ENCODE data around the gene ATP5F1C.

DNA sequence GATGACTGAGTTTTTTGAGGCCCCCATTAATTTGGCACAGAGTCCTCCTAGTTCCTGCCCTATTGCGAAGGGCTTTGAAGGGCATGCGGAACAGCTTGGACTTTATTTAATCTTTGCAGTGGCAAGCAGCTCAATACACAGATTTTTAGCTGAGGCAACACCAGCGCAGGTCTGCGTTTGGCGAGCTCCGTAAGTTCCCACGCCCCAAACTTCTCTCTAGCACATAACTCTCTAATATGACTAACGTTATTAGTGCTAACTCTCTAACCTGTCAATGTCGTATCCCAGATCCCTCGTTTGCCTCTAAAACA lies 30.0 kb downstream of the ATP5F1C start:
- no peak for TF ChIP-seq MAX (IDR thresholded peaks at IDR 0.05)
- TF ChIP-seq, protein P1, sequence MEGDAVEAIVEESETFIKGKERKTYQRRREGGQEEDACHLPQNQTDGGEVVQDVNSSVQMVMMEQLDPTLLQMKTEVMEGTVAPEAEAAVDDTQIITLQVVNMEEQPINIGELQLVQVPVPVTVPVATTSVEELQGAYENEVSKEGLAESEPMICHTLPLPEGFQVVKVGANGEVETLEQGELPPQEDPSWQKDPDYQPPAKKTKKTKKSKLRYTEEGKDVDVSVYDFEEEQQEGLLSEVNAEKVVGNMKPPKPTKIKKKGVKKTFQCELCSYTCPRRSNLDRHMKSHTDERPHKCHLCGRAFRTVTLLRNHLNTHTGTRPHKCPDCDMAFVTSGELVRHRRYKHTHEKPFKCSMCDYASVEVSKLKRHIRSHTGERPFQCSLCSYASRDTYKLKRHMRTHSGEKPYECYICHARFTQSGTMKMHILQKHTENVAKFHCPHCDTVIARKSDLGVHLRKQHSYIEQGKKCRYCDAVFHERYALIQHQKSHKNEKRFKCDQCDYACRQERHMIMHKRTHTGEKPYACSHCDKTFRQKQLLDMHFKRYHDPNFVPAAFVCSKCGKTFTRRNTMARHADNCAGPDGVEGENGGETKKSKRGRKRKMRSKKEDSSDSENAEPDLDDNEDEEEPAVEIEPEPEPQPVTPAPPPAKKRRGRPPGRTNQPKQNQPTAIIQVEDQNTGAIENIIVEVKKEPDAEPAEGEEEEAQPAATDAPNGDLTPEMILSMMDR (IDR thresholded peaks at IDR 0.05; ENCODE audit: low read depth, low read length, missing input control) = no peak
- no peak for TF ChIP-seq FOXA2 (IDR thresholded peaks at IDR 0.05)
- no peak for TF ChIP-seq RAD21 (IDR thresholded peaks at IDR 0.05)
- TF ChIP-seq, protein P2, sequence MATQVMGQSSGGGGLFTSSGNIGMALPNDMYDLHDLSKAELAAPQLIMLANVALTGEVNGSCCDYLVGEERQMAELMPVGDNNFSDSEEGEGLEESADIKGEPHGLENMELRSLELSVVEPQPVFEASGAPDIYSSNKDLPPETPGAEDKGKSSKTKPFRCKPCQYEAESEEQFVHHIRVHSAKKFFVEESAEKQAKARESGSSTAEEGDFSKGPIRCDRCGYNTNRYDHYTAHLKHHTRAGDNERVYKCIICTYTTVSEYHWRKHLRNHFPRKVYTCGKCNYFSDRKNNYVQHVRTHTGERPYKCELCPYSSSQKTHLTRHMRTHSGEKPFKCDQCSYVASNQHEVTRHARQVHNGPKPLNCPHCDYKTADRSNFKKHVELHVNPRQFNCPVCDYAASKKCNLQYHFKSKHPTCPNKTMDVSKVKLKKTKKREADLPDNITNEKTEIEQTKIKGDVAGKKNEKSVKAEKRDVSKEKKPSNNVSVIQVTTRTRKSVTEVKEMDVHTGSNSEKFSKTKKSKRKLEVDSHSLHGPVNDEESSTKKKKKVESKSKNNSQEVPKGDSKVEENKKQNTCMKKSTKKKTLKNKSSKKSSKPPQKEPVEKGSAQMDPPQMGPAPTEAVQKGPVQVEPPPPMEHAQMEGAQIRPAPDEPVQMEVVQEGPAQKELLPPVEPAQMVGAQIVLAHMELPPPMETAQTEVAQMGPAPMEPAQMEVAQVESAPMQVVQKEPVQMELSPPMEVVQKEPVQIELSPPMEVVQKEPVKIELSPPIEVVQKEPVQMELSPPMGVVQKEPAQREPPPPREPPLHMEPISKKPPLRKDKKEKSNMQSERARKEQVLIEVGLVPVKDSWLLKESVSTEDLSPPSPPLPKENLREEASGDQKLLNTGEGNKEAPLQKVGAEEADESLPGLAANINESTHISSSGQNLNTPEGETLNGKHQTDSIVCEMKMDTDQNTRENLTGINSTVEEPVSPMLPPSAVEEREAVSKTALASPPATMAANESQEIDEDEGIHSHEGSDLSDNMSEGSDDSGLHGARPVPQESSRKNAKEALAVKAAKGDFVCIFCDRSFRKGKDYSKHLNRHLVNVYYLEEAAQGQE (IDR thresholded peaks at IDR 0.05) = no peak
- TF ChIP-seq FOXA1 (IDR thresholded peaks at IDR 0.05) = no peak
- peak in 1 of 2 donors; percentile 16 for TF ChIP-seq GABPA (IDR thresholded peaks at IDR 0.05 in 1 of 2, conservative IDR thresholded peaks at IDR 0.05 in 1 of 2)
- TF ChIP-seq YY1 (IDR thresholded peaks at IDR 0.05) = no peak
- no peak for TF ChIP-seq TAF1 (conservative IDR thresholded peaks at IDR 0.05)
- TF ChIP-seq, protein P3, sequence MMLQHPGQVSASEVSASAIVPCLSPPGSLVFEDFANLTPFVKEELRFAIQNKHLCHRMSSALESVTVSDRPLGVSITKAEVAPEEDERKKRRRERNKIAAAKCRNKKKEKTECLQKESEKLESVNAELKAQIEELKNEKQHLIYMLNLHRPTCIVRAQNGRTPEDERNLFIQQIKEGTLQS (IDR thresholded peaks at IDR 0.05) = no peak
- no peak for TF ChIP-seq JUND (IDR thresholded peaks at IDR 0.05)
- no peak for TF ChIP-seq ZBTB33 (IDR thresholded peaks at IDR 0.05)

All from liver (tissue), 3 donors.